Activated T-cell treated with anti-CD3 and anti-CD28 coated beads, Interleukin-2, amount 50 U/mL, for 1 hour (primary cell): ENCODE results near the gene OGFRL1.

Experiments used
- DNase-seq: peaks from one replicate; pipeline ENCODE4 v3.0.0-alpha.2; 2020

The OGFRL1 gene

DNA sequence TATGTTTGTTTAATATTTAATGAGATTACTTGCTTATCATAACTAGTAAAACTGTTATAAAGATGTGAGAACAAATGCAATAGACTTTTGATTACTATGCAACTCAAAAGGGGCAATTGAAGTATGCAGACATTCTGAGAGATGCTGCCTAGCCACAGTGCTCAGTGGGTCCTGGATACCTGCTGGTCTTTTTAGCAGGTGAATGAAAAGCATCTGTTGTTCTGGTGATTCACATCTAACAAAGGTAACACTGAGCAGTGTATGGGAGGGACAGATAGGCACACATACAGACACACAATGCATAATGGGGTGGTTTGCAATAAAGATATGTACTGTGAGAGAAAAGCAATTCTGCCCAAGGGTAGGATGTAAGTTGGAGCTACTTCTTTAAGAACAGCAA, 46.9 kb downstream of the OGFRL1 start:
- DNase-seq, result no peak

DNA sequence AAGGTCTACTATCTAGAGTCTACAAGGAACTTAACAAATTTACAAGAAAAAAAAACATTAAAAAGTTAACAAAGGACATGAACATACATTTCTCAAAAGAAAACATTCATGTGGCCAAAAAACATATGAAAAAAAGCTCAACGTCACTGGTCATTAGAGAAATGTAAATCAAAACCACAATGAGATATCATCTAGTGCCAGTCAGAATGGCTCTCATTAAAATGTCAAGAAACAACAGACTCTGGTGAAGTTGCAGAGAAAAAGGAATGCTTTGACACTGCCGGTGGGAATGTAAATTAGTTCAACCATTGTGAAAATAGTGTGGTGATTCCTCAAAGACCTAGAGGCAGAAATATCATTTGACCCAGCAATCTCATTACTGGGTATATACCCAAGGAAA, 48.3 kb downstream of the OGFRL1 start:
- no peak for DNase-seq

DNA sequence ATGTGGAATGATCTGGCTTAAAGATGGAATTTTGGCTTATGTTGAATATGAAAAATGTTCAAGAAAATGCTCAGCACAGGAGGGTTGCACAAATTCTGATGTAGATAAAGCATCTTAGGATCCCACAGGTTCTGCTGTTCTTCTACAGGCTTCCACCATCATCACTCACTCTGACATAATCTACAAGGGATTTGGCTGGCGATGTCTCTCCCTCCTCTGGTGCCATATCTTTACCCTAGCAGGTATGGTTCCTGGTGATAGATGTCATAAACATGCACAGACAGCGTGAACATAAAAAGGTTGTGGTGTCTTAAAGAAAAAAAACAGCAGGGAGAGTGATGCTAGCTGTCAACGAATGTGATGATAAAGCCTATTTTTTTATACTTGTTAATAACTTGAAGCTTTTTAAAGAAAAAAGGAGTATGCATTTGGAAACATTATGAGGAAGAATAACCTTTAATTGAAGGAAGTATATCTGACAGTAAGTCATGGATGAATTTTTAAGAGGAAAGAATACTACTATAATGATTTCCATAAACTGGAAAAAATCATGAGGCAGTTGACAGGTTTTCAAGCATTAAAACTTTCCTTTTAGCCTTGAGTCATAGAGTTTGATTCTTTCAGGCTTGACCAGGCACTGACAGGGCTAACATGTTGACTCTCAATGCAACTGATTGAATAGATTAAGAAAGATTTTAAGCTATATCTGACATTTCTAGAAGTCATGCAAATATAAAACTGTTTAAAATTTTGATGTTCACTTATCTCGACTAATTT, 50.1 kb downstream of the OGFRL1 start:
- DNase-seq, result no peak

DNA sequence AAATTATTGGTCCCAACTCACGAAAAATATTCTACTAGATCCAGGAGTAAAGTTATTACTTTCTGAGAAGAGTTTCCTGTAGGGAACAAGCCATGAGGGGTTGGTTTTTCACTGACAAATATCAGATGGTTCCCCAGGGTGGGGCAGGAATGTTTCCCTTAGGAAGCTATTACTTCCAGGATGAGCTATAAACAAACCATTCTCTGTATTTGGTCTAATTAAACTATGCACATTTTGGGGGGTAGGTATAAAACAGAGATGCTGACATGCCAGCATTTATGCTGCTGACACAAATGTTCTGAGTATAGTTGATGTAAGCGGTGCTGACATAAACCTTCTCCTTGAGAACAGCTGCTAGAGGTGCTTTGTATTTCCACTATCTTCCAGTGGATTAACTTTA, 54.2 kb downstream of the OGFRL1 start:
- no peak for DNase-seq

DNA sequence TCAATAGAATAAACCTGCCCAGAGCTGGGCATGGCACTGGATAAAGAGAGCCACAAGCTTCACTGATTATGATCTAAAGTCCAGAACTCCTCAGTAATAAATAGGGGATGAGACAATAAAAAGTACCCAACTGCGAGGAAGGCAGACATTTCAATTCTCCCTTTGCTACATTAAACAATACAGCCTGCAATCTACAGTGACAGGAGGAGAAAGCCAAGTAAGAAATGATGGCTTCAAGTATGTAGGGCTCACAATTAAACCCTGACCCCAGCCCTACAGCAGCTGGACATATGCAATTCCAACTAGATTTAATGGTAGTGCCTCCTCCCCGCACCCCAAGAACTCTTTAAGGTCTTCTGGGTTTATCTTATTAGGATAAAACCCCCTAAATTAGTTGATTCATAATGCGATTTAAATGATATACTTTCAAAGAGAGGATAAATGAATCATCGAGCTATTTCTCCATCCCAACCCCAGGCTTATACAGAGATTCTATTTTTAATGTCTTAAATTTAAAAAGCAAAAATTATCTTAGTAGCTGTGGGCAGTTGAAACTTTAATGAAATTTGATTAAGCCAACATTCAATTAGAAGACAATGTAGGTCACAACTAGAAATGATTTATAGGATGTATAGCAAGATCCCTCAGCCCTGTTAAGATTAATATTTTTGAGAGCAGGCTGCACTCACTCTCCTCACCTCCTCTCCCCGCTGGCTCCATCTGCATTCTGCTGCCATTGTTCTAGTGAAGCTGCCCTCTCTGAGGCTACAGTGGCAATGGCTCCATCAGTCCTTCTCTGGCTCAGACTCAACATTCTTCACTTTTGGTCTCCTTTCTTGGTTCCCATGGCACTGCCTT, 57.1 kb downstream of the OGFRL1 start:
- no peak for DNase-seq

DNA sequence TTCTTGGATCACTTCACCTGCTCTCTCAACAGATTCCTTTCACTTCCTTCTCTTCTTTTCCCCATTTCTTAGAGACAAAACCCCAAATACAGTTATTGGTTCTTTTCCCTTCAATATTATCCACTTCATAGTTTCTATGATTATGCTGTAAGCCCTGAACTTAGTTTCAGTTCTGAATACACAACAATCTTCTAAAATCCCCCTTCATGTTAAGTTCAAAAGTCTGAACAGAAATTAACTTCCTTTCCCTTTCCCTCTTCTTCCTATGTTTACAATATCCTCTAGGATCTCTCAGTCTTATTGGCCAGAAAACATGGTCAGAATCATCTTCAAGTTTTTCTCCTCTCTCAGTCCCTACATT, 57.7 kb downstream of the OGFRL1 start:
- no peak for DNase-seq

DNA sequence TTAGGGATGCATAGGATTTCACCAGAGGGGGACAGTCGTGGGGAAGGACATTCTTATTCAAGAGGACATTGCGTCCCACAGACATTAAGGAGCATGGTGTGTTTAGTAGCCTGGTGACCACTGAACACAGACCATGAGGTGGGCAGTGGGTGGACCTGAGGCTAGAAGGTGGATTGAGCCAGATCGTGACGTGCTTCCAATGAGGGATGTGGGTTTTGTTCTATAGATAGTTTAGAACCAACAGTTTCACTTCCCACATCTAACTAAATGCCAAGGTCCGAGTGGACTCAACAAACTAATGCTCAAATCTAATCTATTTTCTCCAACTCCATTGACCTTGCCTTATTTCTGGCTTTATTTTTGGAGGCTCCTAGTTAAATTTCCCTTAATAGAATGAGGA, 58.5 kb downstream of the OGFRL1 start:
- no peak for DNase-seq

DNA sequence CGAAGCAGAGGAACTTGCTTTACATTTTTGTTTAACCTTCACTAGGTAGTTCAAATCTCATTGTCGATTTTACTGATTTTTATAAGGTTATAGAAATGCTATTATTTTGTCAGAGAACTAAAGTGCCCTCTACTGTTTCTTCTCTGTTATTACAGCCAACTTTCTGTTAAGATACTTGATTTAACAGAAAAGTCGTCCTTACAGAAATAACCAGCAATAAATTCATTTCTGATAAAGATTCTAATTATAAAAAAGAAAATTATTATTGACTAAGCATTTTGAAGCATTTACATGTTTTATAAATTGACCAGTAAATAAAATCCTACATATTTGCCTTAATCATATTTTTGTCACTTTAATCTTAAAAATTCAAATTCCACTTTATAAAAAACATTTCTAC, 60.8 kb downstream of the OGFRL1 start:
- DNase-seq, result no peak

DNA sequence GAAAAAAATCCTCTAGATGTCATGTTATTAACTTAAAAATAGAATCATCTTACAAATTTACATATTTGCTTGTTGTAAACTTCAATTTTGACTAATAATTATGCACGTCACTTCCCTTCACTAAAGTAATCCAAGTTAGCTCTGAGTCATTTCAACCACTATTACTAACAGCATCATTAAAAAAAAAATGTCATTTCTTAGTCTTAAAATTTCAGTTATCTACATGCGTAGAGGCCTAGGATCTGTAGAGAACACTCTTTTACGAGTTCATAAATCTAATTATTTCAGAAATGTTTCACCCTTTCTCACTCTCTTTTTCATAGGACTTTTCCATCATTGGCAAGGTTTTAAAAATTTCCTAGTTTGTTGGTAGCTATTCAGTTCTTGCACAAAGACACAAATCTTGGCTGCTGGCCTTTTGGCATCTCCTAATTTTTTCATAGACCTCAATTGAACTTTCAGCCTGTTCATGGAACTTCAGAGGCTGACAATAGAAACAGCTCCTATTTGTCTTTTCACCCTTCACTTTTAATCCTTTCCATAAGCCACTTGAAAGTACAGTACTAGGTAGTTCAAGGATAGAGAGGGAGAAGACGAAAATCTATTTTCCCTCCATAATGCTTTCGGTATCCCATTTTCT, 61.5 kb downstream of the OGFRL1 start:
- no peak for DNase-seq

DNA sequence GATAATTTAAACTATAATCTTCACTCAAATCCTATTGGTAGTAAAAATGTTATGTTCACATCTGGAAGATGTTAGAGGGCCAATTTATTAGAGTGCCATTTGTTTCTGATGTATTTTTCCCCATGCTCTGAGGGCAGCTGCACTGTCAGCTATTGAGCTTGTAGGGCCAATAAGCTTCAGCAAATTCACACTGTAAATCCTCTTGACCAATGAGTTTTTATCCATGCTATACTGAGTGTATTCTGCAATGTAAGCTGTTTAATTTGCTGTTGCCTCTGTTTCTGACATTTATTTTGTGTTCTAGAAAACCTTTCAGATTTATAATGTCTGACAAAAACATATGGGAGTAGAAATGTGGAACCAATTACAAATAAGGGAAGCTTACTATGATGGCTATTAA, 62.6 kb downstream of the OGFRL1 start:
- no peak for DNase-seq
